ENCODE measurements around the gene DEFB132.

GRCh38 chr20:251354-251753, 6.2 kb upstream of the DEFB132 start:
- no peak for TF ChIP-seq EZH2phosphoT487 (IDR thresholded peaks at IDR 0.05; ENCODE audit: borderline replicate concordance, low read length)
- TF ChIP-seq CTCF (IDR thresholded peaks at IDR 0.05; ENCODE audit: low read depth, low read length, poor library complexity, severe bottlenecking) = no peak

Measured in DOHH2 (cell line).